H1 (cell line): ENCODE data around the gene FAM120C. TPM values are rescaled to one million over a fixed set of nuclear protein-coding genes. Genes with fewer than 3 reads are reported as not detected.

Experiments
- CTCF ChIA-PET: fragments of 300-600 bp; sonication (Branson Sonifier 250); formaldehyde crosslinking; loops from one replicate; lab custom pipeline; 2021; ENCODE audit not compliant: partially characterized antibody; lab: Charles Lee
- POLR2A ChIA-PET: fragments of 300-600 bp; sonication (Branson Sonifier 250); formaldehyde crosslinking; loops from one replicate; lab custom pipeline; 2021; ENCODE audit warnings: inconsistent platforms; ENCODE audit not compliant: partially characterized antibody; lab: Charles Lee
- DNase-seq, 2 experiments: peaks; one replicate each; pipeline versions ENCODE4 v3.0.0 to v3.0.0-alpha.2; 2010 to 2022; ENCODE audit warnings: low spot score in 2 of 2, low read depth in 1 of 2, mixed read lengths in 1 of 2
- FAIRE-seq: peaks from 2 replicates; lab custom pipeline; 2011; peaks lifted over from hg19 to GRCh38; lab: Jason Lieb, UNC
- H2AFZ ChIP-seq: 2 replicates; pipeline ENCODE4 v1.8.1; 2012; ENCODE audit warnings: low read length, inconsistent platforms
- H2AK5ac ChIP-seq: 2 replicates; pipeline ENCODE4 v1.6.1; 2013; ENCODE audit warnings: low read depth, low read length
- H2BK120ac ChIP-seq: replicated peaks from 2 replicates; pipeline ENCODE3; 2013; ENCODE audit warnings: low read depth, low read length, inconsistent platforms
- H2BK12ac ChIP-seq: 2 replicates; pipeline ENCODE4 v1.6.1; 2013; ENCODE audit warnings: low read depth, low read length
- H2BK15ac ChIP-seq: 2 replicates; pipeline ENCODE4 v1.6.1; 2013; ENCODE audit warnings: low read length
- H2BK20ac ChIP-seq: 2 replicates; pipeline ENCODE4 v1.6.1; 2013; ENCODE audit warnings: low read length
- H2BK5ac ChIP-seq: 2 replicates; pipeline ENCODE4 v1.6.1; 2013; ENCODE audit warnings: low read depth, low read length
- H3K14ac ChIP-seq: 2 replicates; pipeline ENCODE4 v1.6.1; 2013; ENCODE audit warnings: inconsistent platforms; ENCODE audit not compliant: insufficient read length
- H3K18ac ChIP-seq: 2 replicates; pipeline ENCODE4 v1.6.1; 2013; ENCODE audit warnings: low read length; ENCODE audit errors: extremely low read depth
- H3K23ac ChIP-seq: 2 replicates; pipeline ENCODE4 v1.6.1; 2013; ENCODE audit warnings: inconsistent platforms; ENCODE audit not compliant: insufficient read length
- H3K23me2 ChIP-seq: 2 replicates; pipeline ENCODE4 v1.6.1; 2013; ENCODE audit warnings: low read depth, low read length
- H3K27ac ChIP-seq: 2 replicates; pipeline ENCODE4 v1.6.1; 2011; ENCODE audit warnings: low read depth, low read length, inconsistent platforms
- H3K27me3 ChIP-seq, 4 experiments: replicated peaks in 1 of 4; 1 replicate in 1 of 4; 2 replicates in 3 of 4; pipeline versions ENCODE4 v1.6.1 to v1.8.1; 2011 to 2013; ENCODE audit warnings: low read length in 3 of 4, mild to moderate bottlenecking in 3 of 4, inconsistent platforms in 2 of 4, mixed read lengths in 2 of 4, moderate library complexity in 1 of 4; ENCODE audit not compliant: control insufficient read depth in 3 of 4, insufficient read depth in 3 of 4; ENCODE audit errors: extremely low read depth in 1 of 4
- H3K36me3 ChIP-seq, 4 experiments: 2 replicates each; pipeline versions ENCODE4 v1.6.1 to v1.8.1; 2011 to 2013; ENCODE audit warnings: mild to moderate bottlenecking in 4 of 4, low read length in 3 of 4, moderate library complexity in 2 of 4, control low read depth in 1 of 4, inconsistent platforms in 1 of 4; ENCODE audit not compliant: insufficient read depth in 4 of 4, control insufficient read depth in 2 of 4
- H3K4ac ChIP-seq: replicated peaks from 2 replicates; pipeline ENCODE3; 2013; ENCODE audit warnings: low read length, low read depth, mixed read lengths, inconsistent platforms; ENCODE audit not compliant: insufficient read length
- H3K4me1 ChIP-seq, 4 experiments: replicated peaks in 1 of 4; 1 replicate in 1 of 4; 2 replicates in 3 of 4; pipeline versions ENCODE4 v1.6.1 to v1.8.1; 2011 to 2013; ENCODE audit warnings: low read length in 3 of 4, inconsistent platforms in 2 of 4, mixed read lengths in 1 of 4; ENCODE audit not compliant: insufficient read depth in 4 of 4, control insufficient read depth in 3 of 4
- H3K4me2 ChIP-seq, 2 experiments: 2 replicates each; pipeline versions ENCODE4 v1.6.1 to v1.8.1; 2011 to 2013; ENCODE audit warnings: low read depth in 2 of 2, low read length in 2 of 2, control low read depth in 1 of 2, inconsistent platforms in 1 of 2, mild to moderate bottlenecking in 1 of 2; ENCODE audit not compliant: insufficient read depth in 1 of 2
- H3K4me3 ChIP-seq, 4 experiments: fragments of 200-600, 300-600 bp in 1 of 4; sonication (generic), shearing (Covaris generic), sonication (Bioruptor Twin) in 1 of 4; 2 replicates each; pipeline versions ENCODE4 v1.5.1 to v1.8.1; 2011 to 2016; ENCODE audit warnings: low read length in 4 of 4, low read depth in 3 of 4, control low read depth in 2 of 4, inconsistent platforms in 2 of 4, mild to moderate bottlenecking in 2 of 4, mixed read lengths in 1 of 4, moderate library complexity in 1 of 4; ENCODE audit not compliant: insufficient read depth in 2 of 4; ENCODE audit errors: extremely low read depth in 1 of 4
- H3K56ac ChIP-seq: replicated peaks from 2 replicates; pipeline ENCODE3; 2013; ENCODE audit warnings: low read depth, mild to moderate bottlenecking, mixed read lengths, low read length, inconsistent platforms; ENCODE audit not compliant: insufficient read length
- H3K79me1 ChIP-seq: 2 replicates; pipeline ENCODE4 v1.6.1; 2013; ENCODE audit warnings: low read depth, low read length, control low read depth
- H3K79me2 ChIP-seq, 2 experiments: 2 replicates each; pipeline versions ENCODE4 v1.6.1 to v1.8.1; 2012 to 2013; ENCODE audit warnings: low read length in 2 of 2, mild to moderate bottlenecking in 2 of 2, inconsistent platforms in 1 of 2; ENCODE audit not compliant: insufficient read depth in 2 of 2, control insufficient read depth in 1 of 2
- H3K9ac ChIP-seq, 4 experiments: replicated peaks in 1 of 4; 1 replicate in 1 of 4; 2 replicates in 3 of 4; pipeline versions ENCODE4 v1.6.1 to v1.8.1; 2011 to 2013; ENCODE audit warnings: low read depth in 3 of 4, low read length in 3 of 4, control low read depth in 2 of 4, mild to moderate bottlenecking in 2 of 4, moderate library complexity in 2 of 4, inconsistent platforms in 1 of 4; ENCODE audit errors: extremely low read depth in 1 of 4
- H3K9me3 ChIP-seq, 2 experiments: 2 replicates each; pipeline versions ENCODE4 v1.6.1 to v1.8.1; 2012 to 2013; ENCODE audit warnings: mild to moderate bottlenecking in 2 of 2, moderate library complexity in 2 of 2, control low read depth in 1 of 2, inconsistent platforms in 1 of 2, low read depth in 1 of 2, low read length in 1 of 2, mixed read lengths in 1 of 2; ENCODE audit not compliant: insufficient read depth in 2 of 2
- H4K20me1 ChIP-seq, 2 experiments: replicated peaks in 1 of 2; 2 replicates each; pipeline versions ENCODE3 to v1.8.1; 2011 to 2013; ENCODE audit warnings: inconsistent platforms in 2 of 2, low read length in 2 of 2, mild to moderate bottlenecking in 1 of 2; ENCODE audit not compliant: insufficient read depth in 2 of 2, control insufficient read depth in 1 of 2
- H4K5ac ChIP-seq: 2 replicates; pipeline ENCODE4 v1.6.1; 2013; ENCODE audit warnings: low read length, low read depth, mixed read lengths, inconsistent platforms; ENCODE audit not compliant: insufficient read length
- H4K8ac ChIP-seq: 2 replicates; pipeline ENCODE4 v1.8.0; 2013; ENCODE audit warnings: mild to moderate bottlenecking, moderate library complexity, low read length, inconsistent platforms; ENCODE audit not compliant: insufficient read depth; ENCODE audit errors: extremely low read depth
- H4K91ac ChIP-seq: replicated peaks from 2 replicates; pipeline ENCODE3; 2013; ENCODE audit warnings: low read length, mixed read lengths, inconsistent platforms; ENCODE audit not compliant: insufficient read length
- BCL11A ChIP-seq, 2 experiments: IDR thresholded peaks; one replicate each; pipeline ENCODE4 v1.6.1; 2011; ENCODE audit warnings: low read depth in 2 of 2, low read length in 2 of 2, mild to moderate bottlenecking in 2 of 2
- BRCA1 ChIP-seq: IDR thresholded peaks from 2 replicates; pipeline ENCODE4 v1.6.1; 2012; ENCODE audit warnings: low read depth, low read length, improper control_type of control experiment
- CEBPB ChIP-seq: IDR thresholded peaks from 2 replicates; pipeline ENCODE4 v1.6.1; 2012; ENCODE audit warnings: low read depth, low read length
- CHD2 ChIP-seq: IDR thresholded peaks from 2 replicates; pipeline ENCODE4 v1.6.1; 2012; ENCODE audit warnings: low read length, improper control_type of control experiment
- FOSL1 ChIP-seq: IDR thresholded peaks from 2 replicates; pipeline ENCODE4 v1.6.1; 2011; ENCODE audit warnings: mild to moderate bottlenecking, low read depth, low read length, moderate library complexity; ENCODE audit not compliant: insufficient read depth
- RNF2 ChIP-seq: fragments of 200-900, 300-1000 bp; sonication (generic); IDR thresholded peaks from 2 replicates; pipeline ENCODE4 v1.7.1; 2016; ENCODE audit warnings: borderline replicate concordance, low read depth, mild to moderate bottlenecking, antibody characterized with exemption, low read length; ENCODE audit not compliant: poor library complexity, severe bottlenecking; ENCODE audit errors: missing control alignments
- TCF12 ChIP-seq: IDR thresholded peaks from 2 replicates; pipeline ENCODE4 v1.6.1; 2011; ENCODE audit warnings: low read depth, mild to moderate bottlenecking, low read length
- WGBS, 2 experiments: shearing (Covaris generic) in 1 of 2; methylation state at CpG; one replicate each; pipeline versions ENCODE4 v1.1.6 to v1.1.7; 2013 to 2015; ENCODE audit warnings: low lambda C conversion rate in 2 of 2, mixed read lengths in 2 of 2, inconsistent platforms in 1 of 2, low coverage in 1 of 2, missing lambda C conversion rate in 1 of 2; ENCODE audit not compliant: insufficient replicate concordance in 2 of 2, insufficient coverage in 1 of 2, insufficient read length in 1 of 2; ENCODE audit errors: extremely low coverage in 1 of 2, missing lambda C conversion rate in 1 of 2; 5-methylcytosine and 5-hydroxymethylcytosine counted together
- polyA plus RNA-seq, 7 experiments: library from polyadenylated mRNA; depleted of rRNA in 3 of 7; stranded (reverse) in 5 of 7; unstranded in 2 of 7; fragments of >200 nt in 5 of 7; fragments of 200-250 nt in 2 of 7; gene quantifications; 1 replicate in 5 of 7; 2 replicates in 1 of 7; 4 replicates in 1 of 7; pipeline versions ENCODE4 v1.2.1 to v1.2.3, GENCODE V29; 2011 to 2013; ENCODE audit warnings: missing spikeins in 2 of 7, mixed read lengths in 2 of 7
- total RNA-seq: library from RNA; stranded (reverse); fragmentation: NEBNext Ultra II Directional; extraction: Animal tissue kit (Norgen Biotek cat#: 25700); gene quantifications from 2 replicates; pipeline ENCODE4 v1.2.1, GENCODE V29; 2021

Gene FAM120C
- total and polyA plus RNA-seq, 2 of the 8 experiments (the other 6 are each of a cell fraction or from before 2014, with no cell fraction given) = 4.4 to 8.1 TPM

GRCh38 chrX:54193085-54193821 is 10.2 kb upstream of the FAM120C start:
- H2AK5ac ChIP-seq = no peak overlapping the region
- H3K4me3 ChIP-seq = no peak overlapping the region
- no peak overlapping the region for H3K18ac ChIP-seq
- CTCF ChIA-PET = interaction anchor here (0.6 kb wide), 1 partner anchor 76 kb away, joined by 4 read pairs; no protein-coding TSS in a partner anchor
- FAIRE-seq = no peak
- DNase-seq = no peak
- no peak overlapping the region for H3K9ac ChIP-seq
- no peaks in the 10 kb centered on the region for H3K23me2 ChIP-seq
- no peaks in the 10 kb centered on the region for H4K20me1 ChIP-seq
- H4K91ac ChIP-seq = no peak overlapping the region
- H2AFZ ChIP-seq = no peak overlapping the region
- no peak overlapping the region for H3K27ac ChIP-seq
- H3K4ac ChIP-seq = no peak overlapping the region
- POLR2A ChIA-PET = no interaction called here
- no peak overlapping the region for H2BK120ac ChIP-seq
- H3K79me2 ChIP-seq = no peaks in the 10 kb centered on the region
- no peak overlapping the region for H4K8ac ChIP-seq
- no peaks in the 10 kb centered on the region for H3K4me1 ChIP-seq
- H3K36me3 ChIP-seq = peaks cover 0 to 3% (median 0%) of the 10 kb centered on the region in 4 experiments; a peak in 1 of 8 replicates
- no peak overlapping the region for H3K4me2 ChIP-seq
- H3K14ac ChIP-seq = no peak overlapping the region
- no peaks in the 10 kb centered on the region for H3K27me3 ChIP-seq
- H2BK20ac ChIP-seq = no peak overlapping the region
- no peaks in the 10 kb centered on the region for H3K9me3 ChIP-seq
- H3K79me1 ChIP-seq = no peaks in the 10 kb centered on the region
- no peak overlapping the region for H3K56ac ChIP-seq
- H2BK15ac ChIP-seq = no peak overlapping the region
- no peak overlapping the region for H2BK12ac ChIP-seq
- no peak overlapping the region for H2BK5ac ChIP-seq
- WGBS, 2 experiments = 94% methylated on average over 4 of the region's 4 CpGs; no CpG with 5 or more reads in 1 of the 2 experiments
- no peak overlapping the region for H4K5ac ChIP-seq
- H3K23ac ChIP-seq = no peak overlapping the region
- TF ChIP-seq BRCA1 (no peak), TCF12 (no peak), BCL11A (IDR thresholded peaks at IDR 0.05; ENCODE audit: low read depth in 2 of 2, low read length in 2 of 2) (no peak), CHD2 (no peak), FOSL1 (no peak), CEBPB (no peak), RNF2 (no peak)
